ENCODE data around the gene CFAP161.
"Not testable (repeated sequence)": the region's sequence is repeated elsewhere in the genome, so short reads cannot be mapped to it uniquely, and the experiment has no call there.

CFAP161 gene

DNA sequence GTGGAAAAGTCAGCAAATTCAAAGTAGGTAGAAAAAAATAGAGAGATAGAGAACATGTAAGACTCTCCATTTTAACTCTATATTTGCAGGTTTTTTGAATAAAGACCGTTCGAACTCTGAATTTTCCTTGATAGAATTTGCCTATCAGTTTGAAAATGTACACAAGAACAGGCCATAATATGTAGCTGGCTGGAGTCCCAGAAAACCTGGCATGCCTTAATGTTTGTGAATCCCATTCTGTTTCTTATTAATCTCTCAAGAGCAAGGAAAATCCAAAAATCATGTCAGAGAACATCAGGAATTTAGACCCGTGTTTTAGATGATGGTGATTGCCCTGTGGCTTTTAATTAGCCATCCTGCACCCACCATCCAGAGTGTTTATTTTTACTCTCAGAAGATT is 7.2 kb upstream of the CFAP161 start:
- H3K36me3 Mint-ChIP-seq (ENCODE audit: low read depth): no peaks in the 10 kb centered on the region
- no peaks in the 10 kb centered on the region for H3K4me1 Mint-ChIP-seq
- TF ChIP-seq, protein P1, sequence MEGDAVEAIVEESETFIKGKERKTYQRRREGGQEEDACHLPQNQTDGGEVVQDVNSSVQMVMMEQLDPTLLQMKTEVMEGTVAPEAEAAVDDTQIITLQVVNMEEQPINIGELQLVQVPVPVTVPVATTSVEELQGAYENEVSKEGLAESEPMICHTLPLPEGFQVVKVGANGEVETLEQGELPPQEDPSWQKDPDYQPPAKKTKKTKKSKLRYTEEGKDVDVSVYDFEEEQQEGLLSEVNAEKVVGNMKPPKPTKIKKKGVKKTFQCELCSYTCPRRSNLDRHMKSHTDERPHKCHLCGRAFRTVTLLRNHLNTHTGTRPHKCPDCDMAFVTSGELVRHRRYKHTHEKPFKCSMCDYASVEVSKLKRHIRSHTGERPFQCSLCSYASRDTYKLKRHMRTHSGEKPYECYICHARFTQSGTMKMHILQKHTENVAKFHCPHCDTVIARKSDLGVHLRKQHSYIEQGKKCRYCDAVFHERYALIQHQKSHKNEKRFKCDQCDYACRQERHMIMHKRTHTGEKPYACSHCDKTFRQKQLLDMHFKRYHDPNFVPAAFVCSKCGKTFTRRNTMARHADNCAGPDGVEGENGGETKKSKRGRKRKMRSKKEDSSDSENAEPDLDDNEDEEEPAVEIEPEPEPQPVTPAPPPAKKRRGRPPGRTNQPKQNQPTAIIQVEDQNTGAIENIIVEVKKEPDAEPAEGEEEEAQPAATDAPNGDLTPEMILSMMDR (IDR thresholded peaks at IDR 0.05; ENCODE audit: unreplicated experiment in 3 of 3): no peak
- peaks cover 18% of the 10 kb centered on the region for H3K27me3 Mint-ChIP-seq (ENCODE audit: low read depth)
- no peak overlapping the region for H3K4me3 Mint-ChIP-seq
- H3K27ac Mint-ChIP-seq: no peak overlapping the region
- peaks cover 23% of the 10 kb centered on the region for H3K9me3 Mint-ChIP-seq

DNA sequence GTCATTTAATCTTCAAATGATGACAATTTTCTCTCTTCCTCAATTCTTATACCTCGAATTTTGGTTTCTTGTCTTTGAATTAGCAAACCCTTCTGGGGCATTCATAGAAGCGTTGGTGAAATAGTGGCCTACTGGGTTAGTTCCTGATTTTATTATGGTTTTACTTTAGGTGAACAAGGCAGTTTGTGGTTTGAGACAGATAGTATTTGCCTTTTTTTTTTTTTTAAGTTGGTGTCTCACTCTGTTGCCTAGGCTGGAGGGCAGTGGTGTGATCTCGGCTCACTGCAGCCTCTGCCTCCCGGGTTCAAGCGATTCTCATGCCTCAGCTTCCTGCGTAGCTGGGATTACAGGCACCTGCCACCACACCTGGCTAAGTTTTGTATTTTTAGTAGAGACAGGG is 7.4 kb downstream of the CFAP161 start:
- not testable (repeated sequence) for H3K9me3 Mint-ChIP-seq; H3K27ac Mint-ChIP-seq; H3K36me3 Mint-ChIP-seq (ENCODE audit: low read depth); H3K4me1 Mint-ChIP-seq; H3K4me3 Mint-ChIP-seq
- peaks cover 38% of the 10 kb centered on the region for H3K27me3 Mint-ChIP-seq (ENCODE audit: low read depth)

DNA sequence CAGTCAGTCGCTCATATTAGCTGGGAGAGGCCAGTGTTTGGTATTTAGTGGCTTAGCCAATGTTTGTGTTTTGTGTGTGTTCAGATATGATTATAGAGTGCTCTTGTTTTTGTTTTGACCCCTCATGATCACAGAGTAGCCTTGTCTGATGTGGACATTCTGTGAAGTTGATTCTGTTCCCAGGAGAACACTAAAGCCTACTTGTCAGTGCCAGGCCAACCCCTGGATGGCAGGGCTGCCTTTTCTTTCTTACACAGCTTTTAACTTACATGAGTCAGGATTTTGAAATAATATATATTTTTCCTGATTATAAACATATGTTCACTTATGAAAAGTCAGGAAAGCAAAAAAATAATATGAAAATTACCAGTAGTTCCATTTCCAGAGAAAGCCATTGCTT is 11.9 kb downstream of the CFAP161 start:
- TF ChIP-seq, protein P1 (IDR thresholded peaks at IDR 0.05; ENCODE audit: unreplicated experiment in 3 of 3): no peak
- no peaks in the 10 kb centered on the region for H3K9me3 Mint-ChIP-seq
- no peaks in the 10 kb centered on the region for H3K4me1 Mint-ChIP-seq
- no peaks in the 10 kb centered on the region for H3K36me3 Mint-ChIP-seq (ENCODE audit: low read depth)
- no peak overlapping the region for H3K4me3 Mint-ChIP-seq
- H3K27me3 Mint-ChIP-seq (ENCODE audit: low read depth): peaks cover 20% of the 10 kb centered on the region
- H3K27ac Mint-ChIP-seq: no peak overlapping the region

DNA sequence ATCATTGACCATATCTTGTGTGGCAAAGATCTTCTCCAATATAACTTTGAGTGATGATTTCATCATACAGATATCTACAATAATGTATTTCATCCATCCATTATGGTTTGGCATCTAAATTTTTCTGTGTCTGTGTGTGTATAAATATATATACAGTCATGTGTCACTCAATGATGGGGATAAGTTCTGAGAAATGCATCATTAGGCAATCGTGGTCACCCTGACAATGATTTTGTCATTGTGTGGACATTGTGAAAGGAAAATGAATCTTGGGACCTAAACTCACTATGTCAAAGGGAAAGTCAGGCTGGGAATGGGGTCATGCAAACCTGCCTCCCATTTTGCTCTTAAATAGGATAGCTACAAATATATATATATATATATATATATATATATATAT is 12.4 kb downstream of the CFAP161 start:
- no peaks in the 10 kb centered on the region for H3K36me3 Mint-ChIP-seq (ENCODE audit: low read depth)
- no peaks in the 10 kb centered on the region for H3K9me3 Mint-ChIP-seq
- no peaks in the 10 kb centered on the region for H3K4me1 Mint-ChIP-seq
- TF ChIP-seq, protein P1 (IDR thresholded peaks at IDR 0.05; ENCODE audit: unreplicated experiment in 3 of 3): no peak
- H3K4me3 Mint-ChIP-seq: no peak overlapping the region
- no peak overlapping the region for H3K27ac Mint-ChIP-seq
- H3K27me3 Mint-ChIP-seq (ENCODE audit: low read depth): peaks cover 22% of the 10 kb centered on the region

DNA sequence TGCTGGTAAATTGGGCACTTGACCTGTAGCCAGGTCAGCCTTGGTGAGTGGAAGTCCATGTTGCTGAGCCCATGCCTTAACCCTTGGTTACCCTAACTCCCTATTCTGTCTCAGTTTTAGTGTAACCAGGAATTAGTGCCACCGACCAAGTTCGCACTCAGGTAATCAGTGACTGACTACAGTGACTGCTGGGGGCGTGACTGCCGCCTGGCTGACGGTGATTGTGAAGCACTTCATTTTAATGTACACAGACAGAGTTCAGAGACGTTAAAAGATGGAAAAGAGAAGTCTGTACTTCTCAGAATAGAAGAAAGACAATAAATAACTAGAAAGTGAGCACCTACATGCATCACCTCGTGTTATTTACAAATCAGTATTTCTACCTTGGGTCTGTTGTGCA is 17.3 kb downstream of the CFAP161 start:
- Mint-ChIP-seq H3K4me3 (no peak overlapping the region), H3K27me3 (ENCODE audit: low read depth) (peaks cover 12% of the 10 kb centered on the region), H3K27ac (no peak overlapping the region), H3K4me1 (peaks cover 5% of the 10 kb centered on the region), H3K36me3 (ENCODE audit: low read depth) (no peaks in the 10 kb centered on the region), H3K9me3 (no peaks in the 10 kb centered on the region)
- TF ChIP-seq, protein P1 (IDR thresholded peaks at IDR 0.05; ENCODE audit: unreplicated experiment in 3 of 3): no peak

DNA sequence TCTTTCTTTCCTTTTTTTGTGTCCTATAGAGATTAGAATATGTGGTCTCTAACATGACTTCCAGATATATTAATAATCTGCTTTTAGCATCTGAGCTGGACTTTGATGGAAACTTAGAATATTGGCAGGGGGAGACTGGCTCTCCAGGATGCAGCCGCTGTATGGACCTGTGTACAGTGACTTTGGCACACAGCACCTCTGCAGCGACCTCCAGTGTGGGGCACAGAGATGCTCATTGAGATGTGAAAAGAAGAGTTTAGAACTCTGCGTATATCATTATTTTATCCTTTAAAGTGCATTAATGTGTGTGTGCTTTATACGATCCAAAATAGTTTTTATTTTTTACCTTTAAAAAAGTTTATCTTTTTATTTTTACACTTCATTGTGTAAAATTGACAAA is 18.3 kb downstream of the CFAP161 start:
- peaks cover 5% of the 10 kb centered on the region for H3K4me1 Mint-ChIP-seq
- no peak overlapping the region for H3K27ac Mint-ChIP-seq
- H3K27me3 Mint-ChIP-seq (ENCODE audit: low read depth): peaks cover 12% of the 10 kb centered on the region
- H3K36me3 Mint-ChIP-seq (ENCODE audit: low read depth): no peaks in the 10 kb centered on the region
- H3K9me3 Mint-ChIP-seq: no peaks in the 10 kb centered on the region
- no peak overlapping the region for H3K4me3 Mint-ChIP-seq
- TF ChIP-seq, protein P1 (IDR thresholded peaks at IDR 0.05; ENCODE audit: unreplicated experiment in 3 of 3): no peak

Measured in nephron (organoid).